ENCODE results near the gene CD82. TPM values are rescaled to one million over a fixed set of nuclear protein-coding genes. Genes with fewer than 3 reads are reported as not detected.

CD82 gene
- total RNA-seq, 1 donor from 2014 or later: 425 TPM

- peak overlapping the region; percentile 4 for H3K27ac Mint-ChIP-seq
- peaks cover 93% of the 10 kb centered on the region for H3K36me3 Mint-ChIP-seq (ENCODE audit: low read depth)
- peaks cover 57% of the 10 kb centered on the region for H3K4me1 Mint-ChIP-seq (ENCODE audit: low read depth)
Measured at GRCh38 chr11:44604171-44604581, 38.7 kb downstream of the CD82 start.

GRCh38 chr11:44605068-44605708 is 39.7 kb downstream of the CD82 start:
- Mint-ChIP-seq H3K36me3 (ENCODE audit: low read depth) (peaks cover 93% of the 10 kb centered on the region), H3K4me3 (ENCODE audit: low read depth) (no peak overlapping the region), H3K27me3 (ENCODE audit: low read depth) (no peaks in the 10 kb centered on the region), H3K27ac (peak overlapping the region; percentile 33), H3K9me3 (no peaks in the 10 kb centered on the region), H3K4me1 (ENCODE audit: low read depth) (peaks cover 65% of the 10 kb centered on the region)
- intact Hi-C loops (cut with micrococcal nuclease): loop anchor here (5.0 kb wide), 1 partner anchor 38 kb away; the partner anchor contains the start of gene CD82
- DNase-seq (ENCODE audit: low spot score): no peak

More at GRCh38 chr11:44604171-44604581, 38.7 kb downstream of the CD82 start:
- H3K9me3 Mint-ChIP-seq: no peaks in the 10 kb centered on the region
- H3K27me3 Mint-ChIP-seq (ENCODE audit: low read depth): no peaks in the 10 kb centered on the region
- H3K4me3 Mint-ChIP-seq (ENCODE audit: low read depth): no peak overlapping the region
- intact Hi-C loops (cut with micrococcal nuclease): no loop called here
- no peak for DNase-seq (ENCODE audit: low spot score)

- peaks cover 63% of the 10 kb centered on the region for H3K4me1 Mint-ChIP-seq (ENCODE audit: low read depth)
- H3K27me3 Mint-ChIP-seq (ENCODE audit: low read depth): no peaks in the 10 kb centered on the region
- no peaks in the 10 kb centered on the region for H3K9me3 Mint-ChIP-seq
- intact Hi-C loops (cut with micrococcal nuclease): loop anchor here (5.0 kb wide), 1 partner anchor 39 kb away; the partner anchor contains the start of gene CD82
- no peak for DNase-seq (ENCODE audit: low spot score)
- no peak overlapping the region for H3K27ac Mint-ChIP-seq
- H3K4me3 Mint-ChIP-seq (ENCODE audit: low read depth): no peak overlapping the region
- H3K36me3 Mint-ChIP-seq (ENCODE audit: low read depth): peaks cover 95% of the 10 kb centered on the region
Measured at GRCh38 chr11:44605965-44606364, 40.5 kb downstream of the CD82 start.

GRCh38 chr11:44606472-44606871 is 41.0 kb downstream of the CD82 start:
- Mint-ChIP-seq H3K9me3 (no peaks in the 10 kb centered on the region), H3K36me3 (ENCODE audit: low read depth) (peaks cover 93% of the 10 kb centered on the region), H3K4me3 (ENCODE audit: low read depth) (no peak overlapping the region), H3K27me3 (ENCODE audit: low read depth) (no peaks in the 10 kb centered on the region), H3K4me1 (ENCODE audit: low read depth) (peaks cover 61% of the 10 kb centered on the region), H3K27ac (peak overlapping the region; percentile 77)
- DNase-seq (ENCODE audit: low spot score): no peak
- intact Hi-C loops (cut with micrococcal nuclease): loop anchor here (5.0 kb wide), 1 partner anchor 39 kb away; the partner anchor contains the start of gene CD82

GRCh38 chr11:44607319-44607962 is 42.0 kb downstream of the CD82 start:
- H3K4me3 Mint-ChIP-seq (ENCODE audit: low read depth): no peak overlapping the region
- H3K9me3 Mint-ChIP-seq: no peaks in the 10 kb centered on the region
- no peaks in the 10 kb centered on the region for H3K27me3 Mint-ChIP-seq (ENCODE audit: low read depth)
- H3K36me3 Mint-ChIP-seq (ENCODE audit: low read depth): peaks cover 90% of the 10 kb centered on the region
- DNase-seq (ENCODE audit: low spot score): no peak
- intact Hi-C loops (cut with micrococcal nuclease): loop anchor here (5.0 kb wide), 1 partner anchor 40 kb away; the partner anchor contains the start of gene CD82
- H3K27ac Mint-ChIP-seq: peak overlapping the region; percentile 77
- H3K4me1 Mint-ChIP-seq (ENCODE audit: low read depth): peaks cover 62% of the 10 kb centered on the region

- no peaks in the 10 kb centered on the region for H3K27me3 Mint-ChIP-seq (ENCODE audit: low read depth)
- H3K27ac Mint-ChIP-seq: peak overlapping the region; percentile 77
- no peak for DNase-seq (ENCODE audit: low spot score)
- intact Hi-C loops (cut with micrococcal nuclease): loop anchor here (5.0 kb wide), 1 partner anchor 41 kb away; the partner anchor contains the start of gene CD82
- peaks cover 86% of the 10 kb centered on the region for H3K36me3 Mint-ChIP-seq (ENCODE audit: low read depth)
- peaks cover 62% of the 10 kb centered on the region for H3K4me1 Mint-ChIP-seq (ENCODE audit: low read depth)
- no peak overlapping the region for H3K4me3 Mint-ChIP-seq (ENCODE audit: low read depth)
- no peaks in the 10 kb centered on the region for H3K9me3 Mint-ChIP-seq
Measured at GRCh38 chr11:44607987-44608386, 42.5 kb downstream of the CD82 start.

GRCh38 chr11:44608651-44608990 is 43.2 kb downstream of the CD82 start:
- H3K9me3 Mint-ChIP-seq: no peaks in the 10 kb centered on the region
- peak overlapping the region; percentile 77 for H3K27ac Mint-ChIP-seq
- peaks cover 65% of the 10 kb centered on the region for H3K4me1 Mint-ChIP-seq (ENCODE audit: low read depth)
- DNase-seq (ENCODE audit: low spot score): no peak
- H3K36me3 Mint-ChIP-seq (ENCODE audit: low read depth): peaks cover 86% of the 10 kb centered on the region
- peak overlapping the region; percentile 37 for H3K4me3 Mint-ChIP-seq (ENCODE audit: low read depth)
- intact Hi-C loops (cut with micrococcal nuclease): loop anchor here (5.0 kb wide), 1 partner anchor 41 kb away; the partner anchor contains the start of gene CD82
- H3K27me3 Mint-ChIP-seq (ENCODE audit: low read depth): no peaks in the 10 kb centered on the region

GRCh38 chr11:44608991-44609782 is 43.7 kb downstream of the CD82 start:
- no peaks in the 10 kb centered on the region for H3K9me3 Mint-ChIP-seq
- no peak overlapping the region for H3K4me3 Mint-ChIP-seq (ENCODE audit: low read depth)
- H3K4me1 Mint-ChIP-seq (ENCODE audit: low read depth): peaks cover 61% of the 10 kb centered on the region
- no peak for DNase-seq (ENCODE audit: low spot score)
- peaks cover 86% of the 10 kb centered on the region for H3K36me3 Mint-ChIP-seq (ENCODE audit: low read depth)
- no peaks in the 10 kb centered on the region for H3K27me3 Mint-ChIP-seq (ENCODE audit: low read depth)
- intact Hi-C loops (cut with micrococcal nuclease): loop anchor here (5.0 kb wide), 1 partner anchor 42 kb away; the partner anchor contains the start of gene CD82
- peak overlapping the region; percentile 78 for H3K27ac Mint-ChIP-seq

- intact Hi-C loops (cut with micrococcal nuclease): loop anchor here (5.0 kb wide), 1 partner anchor 42 kb away; the partner anchor contains the start of gene CD82
- H3K4me3 Mint-ChIP-seq (ENCODE audit: low read depth): no peak overlapping the region
- peaks cover 86% of the 10 kb centered on the region for H3K36me3 Mint-ChIP-seq (ENCODE audit: low read depth)
Measured at GRCh38 chr11:44609783-44610155, 44.3 kb downstream of the CD82 start.

GRCh38 chr11:44610186-44610955 is 44.9 kb downstream of the CD82 start:
- Mint-ChIP-seq H3K36me3 (ENCODE audit: low read depth) (peaks cover 87% of the 10 kb centered on the region), H3K4me3 (ENCODE audit: low read depth) (no peak overlapping the region), H3K4me1 (ENCODE audit: low read depth) (peaks cover 71% of the 10 kb centered on the region), H3K9me3 (no peaks in the 10 kb centered on the region), H3K27me3 (ENCODE audit: low read depth) (no peaks in the 10 kb centered on the region), H3K27ac (peak overlapping the region; percentile 22)
- intact Hi-C loops (cut with micrococcal nuclease): no loop called here
- DNase-seq (ENCODE audit: low spot score): no peak

More at GRCh38 chr11:44609783-44610155, 44.3 kb downstream of the CD82 start:
- DNase-seq (ENCODE audit: low spot score): no peak
- Mint-ChIP-seq H3K27me3 (ENCODE audit: low read depth) (no peaks in the 10 kb centered on the region), H3K9me3 (no peaks in the 10 kb centered on the region), H3K4me1 (ENCODE audit: low read depth) (peaks cover 65% of the 10 kb centered on the region), H3K27ac (peak overlapping the region; percentile 78)

GRCh38 chr11:44611088-44611487 is 45.6 kb downstream of the CD82 start:
- peaks cover 74% of the 10 kb centered on the region for H3K4me1 Mint-ChIP-seq (ENCODE audit: low read depth)
- no peak overlapping the region for H3K4me3 Mint-ChIP-seq (ENCODE audit: low read depth)
- peaks cover 87% of the 10 kb centered on the region for H3K36me3 Mint-ChIP-seq (ENCODE audit: low read depth)
- no peaks in the 10 kb centered on the region for H3K9me3 Mint-ChIP-seq
- no peaks in the 10 kb centered on the region for H3K27me3 Mint-ChIP-seq (ENCODE audit: low read depth)
- peak overlapping the region; percentile 22 for H3K27ac Mint-ChIP-seq
- no peak for DNase-seq (ENCODE audit: low spot score)
- intact Hi-C loops (cut with micrococcal nuclease): no loop called here

Data from activated T-helper 2 cell treated with anti-CD3 and anti-CD28 coated beads, Interferon-gamma antibody, Interleukin-2, Interleukin-4, amounts not matched to agents 10 μg/mL and 5 μg/mL and 100 μg/mL, durations not matched to agents 14 hours and 24 hours and 36 hours (primary cell).